Hepatocyte (in vitro differentiated cells): Measurements from ENCODE around the gene CMSS1. TPM values are rescaled to one million over a fixed set of nuclear protein-coding genes. Genes with fewer than 3 reads are reported as not detected.

Experiments used
- DNase-seq: peaks from one replicate; pipeline ENCODE4 v3.0.0-alpha.2; 2016; ENCODE audit warnings: low spot score
- H2AFZ ChIP-seq: fragments of 200-600 bp; sonication (generic); 2 replicates; pipeline ENCODE4 v1.6.0; 2016; ENCODE audit warnings: antibody characterized with exemption, mild to moderate bottlenecking
- H3K27ac ChIP-seq: fragments of 200-600 bp; sonication (generic); 2 replicates; pipeline ENCODE4 v1.5.1; 2016; ENCODE audit warnings: mild to moderate bottlenecking
- H3K27me3 ChIP-seq: fragments of 200-600 bp; sonication (generic); 2 replicates; pipeline ENCODE4 v1.6.1; 2016
- H3K36me3 ChIP-seq: fragments of 200-600 bp; sonication (generic); replicated peaks from 2 replicates; pipeline ENCODE4 v1.5.1; 2016; ENCODE audit warnings: low read depth; ENCODE audit not compliant: insufficient read depth
- H3K4me1 ChIP-seq: fragments of 200-600 bp; sonication (generic); 2 replicates; pipeline ENCODE4 v1.5.1; 2016; ENCODE audit warnings: mild to moderate bottlenecking, moderate library complexity; ENCODE audit not compliant: insufficient read depth
- H3K4me2 ChIP-seq: fragments of 200-600 bp; sonication (generic); 2 replicates; pipeline ENCODE4 v1.6.0; 2016
- H3K4me3 ChIP-seq: fragments of 200-600 bp; sonication (generic); 2 replicates; pipeline ENCODE4 v1.5.1; 2016; ENCODE audit warnings: mild to moderate bottlenecking
- H3K79me2 ChIP-seq: fragments of 200-600 bp; sonication (generic); 2 replicates; pipeline ENCODE4 v1.6.0; 2017; ENCODE audit warnings: mild to moderate bottlenecking
- H3K9me2 ChIP-seq: fragments of 200-600 bp; sonication (generic); replicated peaks from 2 replicates; pipeline ENCODE4 v1.6.0; 2017; ENCODE audit warnings: mild to moderate bottlenecking; ENCODE audit not compliant: insufficient read depth
- H3K9me3 ChIP-seq: fragments of 200-600 bp; sonication (generic); 2 replicates; pipeline ENCODE4 v1.5.1; 2016; ENCODE audit warnings: low read depth, mild to moderate bottlenecking
- H4K20me1 ChIP-seq: fragments of 200-600 bp; sonication (generic); 2 replicates; pipeline ENCODE4 v1.6.0; 2016; ENCODE audit warnings: mild to moderate bottlenecking; ENCODE audit not compliant: insufficient read depth, poor library complexity, severe bottlenecking
- CTCF ChIP-seq: fragments of 200-600 bp; sonication (generic); IDR thresholded peaks from 2 replicates; pipeline ENCODE4 v1.5.1; 2016; ENCODE audit warnings: antibody characterized with exemption, mild to moderate bottlenecking; ENCODE audit not compliant: poor library complexity
- EZH2 ChIP-seq: fragments of 200-600 bp; sonication (generic); IDR thresholded peaks from 2 replicates; pipeline ENCODE4 v1.6.1; 2016; ENCODE audit warnings: antibody characterized with exemption, mild to moderate bottlenecking, borderline replicate concordance
- EZH2phosphoT487 ChIP-seq: fragments of 200-600 bp; sonication (generic); IDR thresholded peaks from one replicate; pipeline ENCODE4 v1.6.1; 2018; ENCODE audit warnings: antibody characterized with exemption, mild to moderate bottlenecking, low read depth, moderate library complexity; ENCODE audit not compliant: unreplicated experiment, severe bottlenecking
- WGBS: methylation state at CpG from one replicate; pipeline ENCODE4 v1.1.6; 2016; ENCODE audit warnings: low lambda C conversion rate; ENCODE audit errors: missing lambda C conversion rate; 5-methylcytosine and 5-hydroxymethylcytosine counted together
- polyA plus RNA-seq: library from polyadenylated mRNA; unstranded; fragments of >200 nt; fragmentation: Nextera tagmentation; extraction: Ambion mirVana; gene quantifications from 2 replicates; pipeline ENCODE4 v1.2.1, GENCODE V29; 2016
- total RNA-seq: library from RNA; depleted of rRNA; stranded (reverse); fragments of >200 nt; gene quantifications from 2 replicates; pipeline ENCODE4 v1.2.3, GENCODE V29; 2014

CMSS1 gene
- total and polyA plus RNA-seq, 2 experiments from 2014 or later: 11.8 to 17.0 TPM

GRCh38 chr3:100039075-100039474, 221.4 kb downstream of the CMSS1 start:
- H3K27ac ChIP-seq: no peak overlapping the region
- H3K4me1 ChIP-seq: peaks cover 45% of the 10 kb centered on the region
- TF ChIP-seq EZH2 (no peak), EZH2phosphoT487 (no peak), CTCF (no peak)
- no peak for DNase-seq
- no peaks in the 10 kb centered on the region for H3K9me2 ChIP-seq
- no peaks in the 10 kb centered on the region for H3K79me2 ChIP-seq
- H3K36me3 ChIP-seq: no peaks in the 10 kb centered on the region
- H4K20me1 ChIP-seq: no peaks in the 10 kb centered on the region
- H3K4me3 ChIP-seq: no peak overlapping the region
- H3K27me3 ChIP-seq: no peaks in the 10 kb centered on the region
- no peak overlapping the region for H2AFZ ChIP-seq
- H3K4me2 ChIP-seq: no peak overlapping the region
- H3K9me3 ChIP-seq: no peaks in the 10 kb centered on the region

GRCh38 chr3:100040451-100041225, 223.0 kb downstream of the CMSS1 start:
- Histone ChIP-seq H3K79me2 (no peaks in the 10 kb centered on the region), H3K9me3 (no peaks in the 10 kb centered on the region), H4K20me1 (no peaks in the 10 kb centered on the region), H3K27me3 (no peaks in the 10 kb centered on the region), H3K36me3 (no peaks in the 10 kb centered on the region), H2AFZ (no peak overlapping the region), H3K4me2 (peak overlapping the region; percentile 23), H3K4me3 (no peak overlapping the region), H3K4me1 (peaks cover 35% of the 10 kb centered on the region), H3K9me2 (no peaks in the 10 kb centered on the region), H3K27ac (peak overlapping the region; percentile 89)
- DNase-seq: no peak
- TF ChIP-seq EZH2 (no peak), EZH2phosphoT487 (no peak), CTCF (no peak)
- 65% methylated on average over 3 of the region's 3 CpGs for WGBS

DNA sequence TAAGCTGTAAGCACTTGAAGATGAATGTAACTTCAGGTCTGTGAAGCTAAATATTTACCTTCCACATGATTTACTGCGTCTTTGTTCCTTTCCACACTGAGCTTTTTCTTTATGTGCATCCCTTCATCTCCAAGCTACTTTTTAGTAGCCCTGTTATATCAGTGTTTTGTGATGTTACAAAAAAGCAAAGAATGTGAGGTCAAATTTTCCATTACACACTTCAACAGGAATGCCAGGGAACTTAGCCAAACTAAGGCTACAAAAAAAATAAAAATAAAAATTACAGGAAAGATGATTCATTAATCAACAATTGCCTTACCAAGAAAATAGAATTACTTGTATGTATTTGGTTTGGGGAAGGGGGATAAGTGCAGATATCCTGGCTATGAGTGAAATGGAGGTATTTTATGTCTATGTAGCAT, 223.7 kb downstream of the CMSS1 start:
- Histone ChIP-seq H3K9me2 (no peaks in the 10 kb centered on the region), H3K4me1 (peaks cover 39% of the 10 kb centered on the region), H3K9me3 (no peaks in the 10 kb centered on the region), H3K27me3 (no peaks in the 10 kb centered on the region), H4K20me1 (no peaks in the 10 kb centered on the region), H3K36me3 (no peaks in the 10 kb centered on the region), H3K4me3 (no peak overlapping the region), H3K4me2 (peak overlapping the region; percentile 44), H3K79me2 (no peaks in the 10 kb centered on the region), H2AFZ (no peak overlapping the region), H3K27ac (peak overlapping the region; percentile 89)
- TF ChIP-seq EZH2phosphoT487 (no peak), EZH2 (no peak)
- WGBS: 19% methylated on average over 1 of the region's 1 CpG
- DNase-seq: peak; percentile 58

DNA sequence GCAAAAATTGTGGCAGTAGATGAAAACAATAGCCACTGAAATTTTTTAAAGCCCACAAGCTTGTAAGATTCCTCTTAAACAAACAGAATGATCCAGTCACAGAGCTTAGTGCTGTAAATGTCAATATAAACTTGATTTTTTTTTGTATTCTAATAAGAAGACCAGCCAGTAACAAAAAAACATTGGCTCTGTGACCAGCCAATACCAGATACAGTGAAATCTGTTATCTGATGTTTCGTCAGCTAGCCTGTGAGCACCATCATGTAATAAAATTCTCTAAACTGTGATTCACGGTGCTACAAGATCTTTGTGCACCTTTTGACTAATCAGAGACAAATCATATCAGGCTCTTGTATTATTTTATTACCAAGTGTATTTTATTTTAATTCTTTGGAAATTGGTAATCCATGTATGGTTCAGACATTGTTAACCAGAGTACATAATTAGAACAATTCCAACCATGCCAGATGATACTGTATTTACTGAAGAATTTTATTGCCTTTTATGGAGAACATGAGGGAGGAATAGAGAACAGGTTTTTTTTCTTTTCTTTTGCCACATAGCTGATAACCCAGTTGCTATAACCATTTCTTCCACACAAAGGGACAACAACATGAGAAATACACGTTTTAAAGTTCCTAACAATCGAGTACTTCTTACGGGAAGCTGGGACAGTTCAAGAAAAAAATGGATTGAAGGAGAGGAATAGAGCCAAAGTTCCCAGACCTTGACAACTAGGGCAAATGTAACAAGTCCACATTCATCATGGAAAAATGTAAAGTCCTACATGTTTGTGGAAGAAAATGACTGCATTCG, 224.7 kb downstream of the CMSS1 start:
- Histone ChIP-seq H3K27me3 (no peaks in the 10 kb centered on the region), H4K20me1 (no peaks in the 10 kb centered on the region), H3K4me2 (peak overlapping the region; percentile 44), H3K27ac (peak overlapping the region; percentile 89), H3K9me2 (no peaks in the 10 kb centered on the region), H2AFZ (no peak overlapping the region), H3K4me3 (no peak overlapping the region), H3K9me3 (no peaks in the 10 kb centered on the region), H3K79me2 (no peaks in the 10 kb centered on the region), H3K36me3 (no peaks in the 10 kb centered on the region), H3K4me1 (peaks cover 48% of the 10 kb centered on the region)
- peak; percentile 53 for DNase-seq
- WGBS: 55% methylated on average over 6 of the region's 6 CpGs
- TF ChIP-seq CTCF (no peak), EZH2phosphoT487 (no peak), EZH2 (no peak)
